Stimulated activated CD8-positive, alpha-beta memory T cell treated with anti-CD3 and anti-CD28 coated beads, Interleukin-15, amount 100 ng/mL, for 1 hour (primary cell): Measurements from ENCODE around the gene TAS1R1.

ENCODE experiments used
- DNase-seq: peaks from one replicate; pipeline ENCODE4 v3.0.0-alpha.2; 2020; ENCODE audit warnings: low read depth

The TAS1R1 gene

GRCh38 chr1:6603915-6604558 lies 48.9 kb downstream of the TAS1R1 start:
- DNase-seq = no peak

GRCh38 chr1:6612641-6613360 lies 57.7 kb downstream of the TAS1R1 start:
- DNase-seq = no peak

GRCh38 chr1:6613361-6614018 lies 58.4 kb downstream of the TAS1R1 start, which contains the start of gene PHF13:
Gene PHF13 (plus strand): TSS chr1:6613731. CDS start chr1:6614067, 336 bp downstream.
- DNase-seq = peak; percentile 98

- DNase-seq = no peak
Measured at GRCh38 chr1:6614019-6614928, 59.2 kb downstream of the TAS1R1 start.

DNA sequence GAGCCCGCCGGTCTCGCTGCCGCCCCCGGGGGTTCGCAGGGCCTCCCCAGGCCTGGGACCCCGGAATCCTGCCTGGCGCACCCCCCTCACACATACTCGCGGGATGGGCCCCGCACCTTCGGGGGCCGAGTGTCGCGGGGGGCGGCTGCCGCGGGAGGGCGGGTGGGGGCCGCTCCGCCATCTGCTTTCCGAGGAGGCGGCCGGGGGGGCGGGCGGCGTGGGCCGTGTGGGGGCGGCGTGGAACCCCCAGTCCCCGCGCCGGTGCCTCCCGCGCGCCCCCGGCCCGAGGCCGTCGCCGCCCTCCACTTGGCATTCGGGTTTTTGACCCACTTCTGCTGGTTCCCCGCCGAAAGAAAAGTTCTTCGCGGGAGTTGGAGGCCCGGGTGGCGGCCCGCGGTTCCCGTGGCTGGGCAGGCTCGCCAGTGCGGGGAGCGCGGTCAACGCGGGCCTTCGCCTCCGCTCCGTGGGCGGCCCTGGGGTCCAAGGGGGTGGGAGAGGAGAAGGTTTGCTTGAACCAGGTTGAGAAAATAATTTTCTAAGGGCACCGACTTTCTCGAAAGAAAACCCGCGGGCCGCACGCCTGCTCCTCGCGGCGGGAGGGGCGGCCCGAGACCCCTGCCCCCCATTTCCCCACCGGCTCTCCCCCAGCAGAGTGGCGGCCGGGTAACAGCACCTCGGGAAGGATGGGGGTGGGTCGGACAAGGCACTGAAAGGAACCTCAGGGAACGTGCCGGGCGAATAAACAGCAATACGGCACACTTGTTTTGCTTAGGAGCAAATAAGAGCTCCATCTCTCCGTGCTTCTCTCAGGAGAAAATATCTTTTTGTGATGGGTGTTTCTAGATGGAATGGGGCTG lies 60.0 kb downstream of the TAS1R1 start:
- no peak for DNase-seq

DNA sequence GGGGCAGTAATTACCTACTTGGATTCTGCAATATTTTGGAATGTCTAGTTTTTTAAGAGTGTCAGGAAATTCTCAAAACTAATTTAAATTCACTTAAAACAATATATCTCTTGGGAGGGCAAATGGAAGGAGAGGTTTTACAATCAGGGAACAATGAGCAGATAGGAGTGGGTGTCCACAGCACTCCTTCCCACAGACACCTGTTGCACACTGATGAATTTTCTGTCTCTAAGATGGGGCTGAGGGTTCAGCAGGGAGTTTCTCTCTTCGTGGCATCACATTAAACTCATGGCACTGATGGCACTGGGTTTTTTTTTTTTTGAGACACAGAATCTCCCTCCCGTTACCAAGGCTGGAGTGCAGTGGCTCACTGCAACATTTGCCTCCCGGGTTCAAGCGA lies 63.9 kb downstream of the TAS1R1 start:
- DNase-seq = no peak

DNA sequence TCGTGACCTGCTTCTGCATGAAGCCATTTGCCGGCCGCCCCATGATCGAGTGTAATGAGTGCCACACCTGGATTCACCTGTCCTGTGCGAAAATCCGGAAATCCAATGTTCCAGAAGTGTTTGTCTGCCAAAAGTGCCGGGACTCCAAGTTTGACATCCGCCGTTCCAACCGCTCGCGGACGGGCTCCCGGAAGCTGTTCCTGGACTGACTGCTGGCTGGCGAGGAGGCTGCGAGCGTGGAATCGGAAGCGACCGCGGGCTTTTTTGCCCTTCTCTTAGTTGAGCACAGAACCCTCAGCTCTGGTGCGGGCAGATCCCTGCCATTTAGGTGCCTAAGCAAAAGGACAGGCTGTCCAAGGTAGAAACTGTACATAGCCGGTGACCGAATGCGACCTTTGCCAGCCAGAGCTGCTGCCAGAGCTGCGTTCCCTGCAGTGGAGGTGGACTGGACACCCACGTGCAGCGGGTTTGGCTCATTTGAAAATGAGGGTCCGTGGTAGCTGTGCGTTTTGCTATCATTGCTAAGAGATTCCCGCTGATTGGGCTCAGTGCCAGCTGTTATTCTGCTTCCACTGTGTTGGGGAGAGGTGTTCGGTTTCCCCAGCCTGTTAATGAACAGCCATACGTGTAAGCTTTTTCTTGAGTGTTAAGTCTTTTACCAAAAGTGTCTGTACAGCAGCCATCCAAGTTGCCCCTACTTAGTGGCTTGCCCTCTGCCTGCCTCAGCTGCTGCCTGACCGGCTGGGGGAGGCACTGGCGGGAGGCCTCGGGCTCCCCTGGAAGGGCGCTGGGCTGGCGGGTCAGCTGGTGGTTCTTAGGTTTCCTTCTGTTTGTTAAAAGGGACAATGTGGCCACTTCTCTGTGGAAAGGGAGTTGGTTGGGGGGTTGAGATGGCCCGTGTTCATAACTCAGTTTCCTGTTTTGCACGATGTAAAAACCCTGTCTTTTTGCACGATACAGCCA lies 66.6 kb downstream of the TAS1R1 start:
- DNase-seq = no peak

DNA sequence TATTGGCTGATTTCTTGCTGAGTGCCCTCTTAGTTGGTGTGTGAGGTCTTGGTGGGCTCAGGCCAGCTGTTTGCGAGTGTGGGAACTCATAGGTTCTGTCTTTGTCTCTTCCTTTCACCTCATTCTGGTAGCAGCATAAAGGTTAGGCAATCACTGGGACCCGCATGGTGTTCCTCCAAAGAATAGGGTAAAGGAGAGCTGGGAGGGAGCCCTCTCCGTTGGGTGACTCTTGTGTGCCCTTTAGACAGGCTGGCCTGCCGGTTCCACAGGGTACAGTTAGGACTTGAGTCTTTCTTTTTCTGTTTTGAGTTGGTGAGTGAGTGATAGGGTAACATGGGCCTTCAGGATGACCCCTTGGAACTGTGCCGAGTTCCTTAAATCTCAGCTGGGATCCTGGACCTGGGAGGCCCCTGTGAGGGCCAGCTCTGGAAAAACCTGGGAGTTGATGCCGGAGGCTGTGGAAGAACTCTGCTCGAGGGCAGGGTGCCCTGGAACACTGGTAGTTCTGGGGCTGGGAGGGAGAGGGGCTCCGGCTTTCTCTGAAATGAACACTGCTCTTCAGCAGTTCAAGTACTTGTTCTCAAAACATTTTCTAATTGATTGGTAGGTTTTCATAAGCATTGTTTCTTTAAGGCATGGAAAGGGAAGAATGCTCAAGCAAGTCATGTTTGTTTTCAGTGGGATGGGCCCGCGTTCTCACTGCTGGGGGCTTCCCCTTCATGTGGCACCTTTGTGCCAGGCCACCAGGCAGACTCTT lies 67.5 kb downstream of the TAS1R1 start:
- DNase-seq = no peak

- no peak for DNase-seq
Measured at GRCh38 chr1:6623269-6623965, 68.3 kb downstream of the TAS1R1 start.

DNA sequence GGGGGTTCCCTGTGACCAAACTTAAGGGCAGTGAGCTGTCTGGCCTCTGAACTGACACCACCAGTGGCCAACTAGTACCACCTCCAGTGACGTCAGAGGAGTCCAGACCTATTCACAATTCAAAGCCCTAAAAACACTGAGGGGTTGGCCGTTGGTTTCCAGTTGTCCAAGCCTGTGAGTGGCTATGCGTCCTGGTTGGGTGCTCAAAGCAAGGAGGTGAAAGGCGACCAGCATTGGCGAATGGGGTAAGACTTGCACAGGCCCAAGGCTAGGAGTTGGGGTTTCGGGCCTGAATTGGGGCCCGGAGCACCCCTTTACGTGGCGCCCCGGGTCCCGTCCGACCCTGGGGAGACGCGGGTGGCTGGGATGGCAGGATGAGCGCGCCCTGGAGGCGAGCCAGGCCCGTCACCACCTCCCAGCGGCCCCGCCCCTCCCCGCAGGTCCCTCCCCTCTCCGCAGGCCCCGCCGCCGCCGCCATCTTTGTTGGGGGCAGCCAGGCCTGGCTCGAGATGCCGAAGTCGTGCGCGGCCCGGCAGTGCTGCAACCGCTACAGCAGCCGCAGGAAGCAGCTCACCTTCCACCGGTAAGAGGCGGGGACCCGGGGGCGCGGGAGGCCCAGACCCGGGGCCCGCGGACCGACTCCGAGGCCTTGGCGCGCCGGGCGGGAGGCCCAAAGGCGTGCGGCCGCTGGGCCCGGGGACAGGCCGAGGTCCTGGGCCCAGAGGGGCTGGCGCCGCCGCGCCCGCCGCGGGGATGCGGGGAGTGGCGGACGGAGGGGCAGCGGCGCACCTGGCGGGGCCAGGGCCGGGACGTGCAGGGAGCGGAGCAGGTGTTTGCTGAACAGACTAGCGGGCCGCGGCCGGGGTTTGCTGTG lies 69.8 kb downstream of the TAS1R1 start, which contains the start of gene THAP3:
Gene THAP3 (plus strand): TSS at position 159 of the 874 bp plus-strand sequence. CDS start 351 bp downstream, at position 510.
- peak; percentile 80 for DNase-seq

DNA sequence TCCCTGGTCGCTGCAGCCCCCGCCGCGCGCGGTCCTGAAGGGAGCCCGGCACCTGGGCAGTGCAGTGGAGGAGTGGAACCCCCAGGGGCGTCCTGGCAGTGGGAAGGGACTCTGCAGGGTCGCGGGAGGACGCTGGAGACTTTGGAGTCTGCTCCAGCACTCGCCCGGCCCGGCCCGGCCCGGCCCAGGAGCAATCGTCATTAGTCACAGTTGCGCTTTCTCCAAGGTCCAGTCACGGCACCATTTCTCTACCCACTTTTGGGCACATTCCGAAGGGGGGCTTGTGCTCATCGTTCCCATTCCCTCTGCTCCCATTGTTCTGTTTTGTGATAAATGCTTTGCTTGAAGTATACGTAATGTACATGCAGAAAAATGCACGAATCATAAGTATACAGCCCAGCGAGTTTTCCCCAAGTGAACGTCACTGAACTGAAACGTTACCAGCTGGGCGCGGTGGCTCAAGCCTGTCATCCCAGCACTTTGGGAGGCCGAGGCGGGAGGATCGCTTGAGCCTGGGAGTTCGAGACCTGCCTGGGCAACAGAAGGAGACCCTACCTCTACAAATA lies 70.6 kb downstream of the TAS1R1 start:
- no peak for DNase-seq

DNA sequence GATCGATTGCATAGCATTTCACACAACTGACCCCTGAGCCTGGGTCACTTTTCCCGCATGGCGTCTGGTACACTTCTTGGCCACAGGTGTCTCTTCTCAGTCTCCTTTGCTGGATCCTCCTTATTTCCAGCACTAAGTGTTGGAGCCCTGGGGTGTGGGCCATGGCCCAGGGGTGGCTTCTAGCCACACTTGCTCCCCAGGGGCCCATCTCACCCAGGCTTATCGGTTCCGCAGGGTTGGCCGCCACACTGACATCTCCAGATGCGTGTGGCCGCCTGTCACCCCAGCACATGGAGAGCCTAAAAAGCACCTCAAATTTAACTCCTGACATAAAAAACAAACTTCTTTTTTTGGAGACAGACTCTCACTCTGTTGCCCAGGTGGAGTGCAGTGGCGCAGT lies 71.9 kb downstream of the TAS1R1 start:
- DNase-seq = no peak

- no peak for DNase-seq
Measured at GRCh38 chr1:6627841-6628545, 72.9 kb downstream of the TAS1R1 start.

DNA sequence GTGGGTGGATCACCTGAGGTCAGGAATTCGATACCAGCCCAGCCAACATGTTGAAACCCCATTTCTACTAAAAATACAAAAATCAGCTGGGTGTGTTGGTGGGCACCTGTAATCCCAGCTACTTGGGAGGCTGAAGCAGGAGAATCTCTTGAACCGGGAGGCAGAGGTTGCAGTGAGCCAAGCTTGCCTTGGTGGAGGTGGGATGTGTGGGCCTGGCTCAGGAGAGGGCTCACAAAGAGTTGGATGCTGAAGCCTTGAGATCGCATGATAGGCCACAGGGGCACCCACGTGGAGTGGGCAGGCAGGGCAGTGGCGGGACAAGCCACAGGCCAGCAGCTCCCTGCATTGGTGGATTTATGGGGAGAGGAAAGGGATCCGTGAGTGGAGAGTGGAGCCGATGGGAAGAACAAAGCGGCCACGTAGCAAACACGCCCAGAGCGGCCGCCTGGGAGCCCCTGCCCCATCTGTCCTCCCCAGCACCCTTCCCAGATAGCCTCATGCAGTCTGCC lies 73.9 kb downstream of the TAS1R1 start:
- no peak for DNase-seq
